CD4-positive, alpha-beta T cell treated with Interleukin-2 at 100 ng/mL for 4 hours (primary cell): ENCODE results near the gene FAM78B.

Experiments
- DNase-seq: peaks from one replicate; pipeline ENCODE4 v3.0.0-alpha.2; 2020; ENCODE audit warnings: low spot score

The FAM78B gene

GRCh38 chr1:166164995-166165660, 1.7 kb downstream of the FAM78B start:
- DNase-seq = no peak

DNA sequence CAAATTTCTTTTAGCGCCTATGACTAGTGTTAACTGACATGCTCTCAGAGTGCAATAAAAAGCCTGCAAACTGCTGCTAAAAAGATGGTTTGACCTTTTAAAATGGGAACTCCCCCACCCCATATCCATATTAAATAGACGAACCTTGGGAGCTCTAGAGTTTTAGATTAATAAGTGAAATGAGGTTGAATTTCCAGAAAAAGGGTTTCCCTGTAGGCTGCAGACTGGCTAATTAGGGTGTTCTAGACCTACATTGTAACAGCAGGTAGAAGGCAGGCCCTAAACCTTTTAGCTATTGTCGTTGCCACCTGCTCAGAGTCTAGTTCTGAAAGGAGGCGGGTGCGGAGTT, 2.2 kb downstream of the FAM78B start:
- DNase-seq = no peak

- DNase-seq = no peak
These were observed 7.1 kb downstream of the FAM78B start for GRCh38 chr1:166159656-166160055.

DNA sequence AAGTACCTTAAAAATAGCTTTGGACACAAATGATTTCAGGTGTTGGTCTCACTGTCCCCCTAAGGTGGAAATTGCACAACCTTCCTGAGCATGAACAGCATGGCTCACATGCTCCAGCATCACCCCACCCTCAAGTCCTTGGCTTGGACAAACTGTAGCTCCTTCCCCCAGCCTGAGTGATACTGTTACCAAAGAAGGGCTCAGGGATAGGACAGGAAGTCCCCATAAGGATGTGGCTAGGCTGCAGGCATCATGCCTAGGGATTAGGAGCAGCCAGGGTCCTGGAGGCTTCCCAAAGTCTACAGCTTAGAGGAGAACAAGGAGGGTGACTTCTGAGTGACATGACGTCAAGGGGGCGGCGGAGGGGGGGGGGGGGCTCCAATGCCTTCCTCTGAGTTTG, 10.1 kb downstream of the FAM78B start:
- DNase-seq = no peak

DNA sequence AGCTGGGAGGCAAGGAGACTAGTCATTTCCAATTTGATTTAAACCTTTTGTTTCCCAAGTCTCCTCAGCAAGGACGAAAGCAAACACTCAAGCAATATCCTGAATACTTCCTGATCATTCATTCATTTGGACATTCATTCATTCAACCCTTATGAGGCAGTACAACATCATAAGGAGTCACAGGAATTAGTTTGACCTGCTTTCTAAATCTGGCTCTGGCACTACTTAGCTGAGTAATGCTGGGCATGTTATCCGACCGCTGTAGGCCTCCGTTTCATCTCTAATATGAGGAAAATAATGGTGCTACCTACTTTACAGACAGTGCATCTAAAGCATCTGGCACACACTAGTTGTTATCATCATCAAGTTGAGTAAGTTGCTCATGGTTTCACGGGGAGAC, 11.7 kb downstream of the FAM78B start:
- no peak for DNase-seq

DNA sequence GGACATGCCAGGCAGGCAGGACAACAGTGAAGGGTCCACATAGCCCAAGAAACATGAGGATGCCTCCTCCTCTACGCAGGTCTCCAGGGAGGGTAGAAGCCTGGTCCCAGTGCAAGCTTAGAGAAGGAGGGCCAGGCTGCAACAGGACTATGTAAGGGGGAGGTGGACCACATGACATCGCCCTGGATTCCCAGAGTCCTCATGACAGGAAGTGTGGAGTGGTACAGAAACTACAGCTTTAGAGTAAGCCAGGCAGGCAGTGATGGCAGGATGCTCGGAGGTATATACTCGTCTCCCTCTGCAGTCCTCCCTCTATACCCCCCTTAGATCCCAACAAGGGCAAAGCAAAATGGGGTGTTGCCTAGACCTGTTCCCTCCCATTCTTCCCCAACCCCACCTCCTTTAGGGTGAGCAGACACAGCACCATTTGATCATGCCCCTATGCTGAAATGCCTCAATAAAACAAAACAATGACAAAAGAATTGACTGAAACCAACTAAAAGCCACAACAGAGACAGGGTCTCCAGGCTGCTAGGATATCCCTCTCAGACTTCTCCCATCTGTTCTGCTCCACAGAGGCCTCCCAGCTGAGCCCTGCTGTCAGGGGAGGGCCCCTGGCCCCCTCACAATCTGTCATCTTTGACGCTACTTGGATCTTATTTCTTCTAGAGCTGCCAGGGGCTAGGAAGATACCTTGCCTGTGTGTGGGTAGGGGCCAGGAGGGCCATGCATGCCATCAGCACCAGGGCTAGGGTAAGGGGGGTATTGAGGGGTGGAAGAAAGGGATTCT, 13.1 kb downstream of the FAM78B start:
- no peak for DNase-seq

GRCh38 chr1:166152978-166153377, 13.8 kb downstream of the FAM78B start:
- no peak for DNase-seq

DNA sequence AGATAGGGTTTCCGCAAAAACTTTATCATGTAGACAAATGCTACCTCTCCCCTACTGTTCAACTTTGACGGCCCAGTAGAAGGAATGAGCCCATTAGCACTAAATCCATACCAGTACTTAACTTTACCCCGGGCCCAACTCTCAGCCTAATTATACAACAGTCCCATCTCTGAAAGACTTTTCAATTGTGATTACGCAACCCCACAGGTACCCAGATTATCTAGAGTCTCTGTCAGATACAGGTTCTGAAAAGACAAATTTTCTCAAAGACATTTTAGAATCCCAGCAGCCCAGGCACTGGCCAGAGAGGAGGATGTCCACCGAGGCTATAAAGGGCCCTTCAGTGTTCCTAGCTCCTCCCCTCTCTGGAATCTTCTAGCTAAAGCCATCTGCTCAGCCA, 15.0 kb downstream of the FAM78B start:
- DNase-seq = no peak

DNA sequence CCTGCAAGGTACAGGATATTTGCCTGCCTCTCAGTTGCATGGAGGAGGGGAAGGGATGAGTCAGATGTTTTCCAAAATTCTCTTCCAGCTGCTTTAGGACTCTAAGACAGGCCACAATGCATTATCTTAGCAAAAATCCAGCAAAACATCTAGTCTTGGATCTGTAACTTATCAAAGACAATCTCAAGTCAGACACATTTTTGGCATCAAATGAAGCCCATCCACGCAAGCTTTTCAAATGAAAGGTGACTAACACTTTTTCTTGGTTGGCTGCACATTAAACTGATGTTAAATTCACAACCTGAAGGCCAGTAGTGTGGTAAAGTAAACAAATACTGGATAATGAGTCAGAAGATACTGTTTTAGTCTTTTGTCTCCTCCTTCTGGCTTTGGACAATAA, 21.3 kb downstream of the FAM78B start:
- no peak for DNase-seq

- no peak for DNase-seq
These were observed 24.8 kb downstream of the FAM78B start for GRCh38 chr1:166141969-166142368.

- DNase-seq = no peak
These were observed 26.6 kb downstream of the FAM78B start for GRCh38 chr1:166140251-166140650.

- no peak for DNase-seq
These were observed 27.1 kb downstream of the FAM78B start for GRCh38 chr1:166139735-166140134.

- DNase-seq = no peak
These were observed 30.0 kb downstream of the FAM78B start for GRCh38 chr1:166136699-166137401.

DNA sequence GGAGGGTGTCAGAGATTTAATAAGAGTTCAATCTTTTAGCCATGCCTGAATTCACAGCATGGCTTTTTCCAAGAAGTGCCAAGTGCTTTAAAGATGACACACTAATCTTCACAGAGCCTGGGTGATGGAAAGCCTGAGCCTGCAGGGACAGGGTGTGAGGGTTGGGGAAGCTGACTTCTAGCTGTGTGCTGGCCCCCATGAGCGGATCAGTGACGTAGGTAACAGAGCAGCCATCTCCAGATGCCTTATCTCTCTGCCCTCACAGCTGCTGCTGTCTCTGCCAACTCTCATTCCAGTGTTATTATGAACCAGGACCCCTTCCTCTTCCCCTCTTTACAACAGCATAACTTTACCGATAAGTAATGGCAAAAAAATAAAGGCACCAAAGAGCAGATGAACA, 30.6 kb downstream of the FAM78B start:
- no peak for DNase-seq

- DNase-seq = no peak
These were observed 32.9 kb downstream of the FAM78B start for GRCh38 chr1:166133857-166134256.

GRCh38 chr1:166133276-166133841, 33.4 kb downstream of the FAM78B start:
- no peak for DNase-seq

DNA sequence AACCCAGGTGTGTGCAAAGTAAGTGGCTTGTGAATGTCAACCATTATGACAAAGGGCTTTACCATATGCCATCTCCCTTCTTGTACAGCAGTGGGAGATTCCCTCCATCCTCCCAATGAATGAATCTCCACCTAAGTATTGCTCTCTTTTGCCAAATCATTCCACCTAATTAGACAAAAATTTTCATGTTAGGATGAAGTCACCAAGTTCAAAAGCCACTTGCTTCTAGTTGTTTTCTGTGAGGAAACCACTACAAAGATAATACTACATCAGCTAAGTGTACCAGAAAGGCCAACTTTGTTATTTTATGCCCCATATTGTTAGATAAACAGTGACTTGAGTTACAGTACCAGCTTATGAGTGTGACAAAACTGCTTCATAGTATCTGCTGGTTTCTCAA, 34.3 kb downstream of the FAM78B start:
- no peak for DNase-seq

- no peak for DNase-seq
These were observed 37.8 kb downstream of the FAM78B start for GRCh38 chr1:166129006-166129405.

- DNase-seq = no peak
These were observed 38.6 kb downstream of the FAM78B start for GRCh38 chr1:166128195-166128594.

GRCh38 chr1:166127003-166127402, 39.8 kb downstream of the FAM78B start:
- DNase-seq = no peak

- DNase-seq = no peak
These were observed 43.8 kb downstream of the FAM78B start for GRCh38 chr1:166122873-166123466.

DNA sequence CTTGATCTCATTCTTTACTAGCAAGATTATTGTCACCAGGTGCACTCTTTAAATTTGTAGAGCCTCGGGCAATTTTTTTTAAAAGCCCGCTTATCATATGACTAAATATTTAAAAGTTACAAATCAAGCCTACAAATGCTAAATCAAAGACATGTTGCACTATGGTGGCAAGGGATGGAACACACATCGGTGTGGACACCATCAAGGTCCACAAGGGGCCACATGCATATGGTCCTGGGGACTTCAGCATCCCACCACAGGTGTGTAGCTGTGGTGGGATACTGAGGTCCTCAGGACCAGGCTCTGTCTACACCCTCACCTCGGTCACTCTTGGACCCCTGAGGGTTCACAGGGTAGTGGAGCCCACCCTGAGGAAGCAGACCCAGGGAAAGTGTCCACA, 45.8 kb downstream of the FAM78B start:
- DNase-seq = no peak

- no peak for DNase-seq
These were observed 46.5 kb downstream of the FAM78B start for GRCh38 chr1:166120281-166120680.
